HEK293 (cell line): Measurements from ENCODE around the gene C2CD4A.
A peak's percentile ranks its signal among the peaks of the same experiment; 100 is the strongest.

Experiments
- CTCF ChIA-PET: fragments of 350-600 bp; formaldehyde crosslinking; extraction: SDS; loops from one replicate; lab custom pipeline; 2021; ENCODE audit warnings: antibody characterized with exemption; lab: Yijun Ruan, JAX
- POLR2A ChIA-PET: fragments of 300-600 bp; formaldehyde crosslinking; extraction: SDS; loops from one replicate; lab custom pipeline; 2020; ENCODE audit warnings: antibody characterized with exemption, inconsistent platforms; lab: Yijun Ruan, JAX
- H3K27ac ChIP-seq: fragments of 200-500 bp; sonication (Bioruptor generic); 2 replicates; pipeline ENCODE4 v1.5.1; 2014; ENCODE audit warnings: low read depth, low read length, control low read depth, inconsistent platforms; ENCODE audit errors: extremely low read depth
- H3K36me3 ChIP-seq, 2 experiments: fragments of 200-500 bp in 1 of 2; sonication (Bioruptor generic) in 1 of 2; 1 replicate in 1 of 2; 2 replicates in 1 of 2; pipeline ENCODE4 v1.5.1; 2014 to 2017; ENCODE audit warnings: inconsistent platforms in 2 of 2, low read length in 2 of 2; ENCODE audit not compliant: control insufficient read depth in 2 of 2, insufficient read depth in 1 of 2
- H3K4me1 ChIP-seq: fragments of 200-500 bp; sonication (Bioruptor generic); 2 replicates; pipeline ENCODE4 v1.5.1; 2014; ENCODE audit warnings: mild to moderate bottlenecking, low read length, inconsistent platforms; ENCODE audit not compliant: control insufficient read depth, insufficient read depth
- H3K4me3 ChIP-seq: 2 replicates; pipeline ENCODE4 v1.5.1; 2011; ENCODE audit warnings: low read depth, mild to moderate bottlenecking, control low read depth, low read length, moderate library complexity
- H3K9me3 ChIP-seq: fragments of 200-500 bp; sonication (Bioruptor generic); 2 replicates; pipeline ENCODE4 v1.5.1; 2014; ENCODE audit warnings: low read depth, low read length, inconsistent platforms; ENCODE audit not compliant: control insufficient read depth, insufficient read depth
- ATF2 ChIP-seq: fragments of 450-650 bp; formaldehyde crosslinking; IDR thresholded peaks from 2 replicates; pipeline ENCODE4 v1.5.1; 2016; ENCODE audit warnings: missing biosample characterization, missing genetic modification characterization, low read depth
- BCL11B ChIP-seq: fragments of 450-650 bp; formaldehyde crosslinking; IDR thresholded peaks from 2 replicates; pipeline ENCODE4 v1.5.1; 2016; ENCODE audit warnings: low read depth, missing biosample characterization, missing genetic modification characterization
- GLIS1 ChIP-seq: fragments of 450-650 bp; formaldehyde crosslinking; IDR thresholded peaks from 2 replicates; pipeline ENCODE4 v1.5.1; 2016; ENCODE audit warnings: missing biosample characterization, missing genetic modification characterization
- SP2 ChIP-seq: fragments of 450-650 bp; formaldehyde crosslinking; IDR thresholded peaks from 2 replicates; pipeline ENCODE4 v1.5.1; 2016; ENCODE audit warnings: missing biosample characterization, missing genetic modification characterization
- ZEB2 ChIP-seq: fragments of 450-650 bp; formaldehyde crosslinking; IDR thresholded peaks from 2 replicates; pipeline ENCODE4 v1.5.1; 2016; ENCODE audit warnings: missing biosample characterization, missing genetic modification characterization
- ZIC2 ChIP-seq: fragments of 450-650 bp; formaldehyde crosslinking; IDR thresholded peaks from 2 replicates; pipeline ENCODE4 v1.5.1; 2016; ENCODE audit warnings: missing biosample characterization, missing genetic modification characterization
- ZNF112 ChIP-seq: fragments of 450-650 bp; formaldehyde crosslinking; IDR thresholded peaks from 2 replicates; pipeline ENCODE4 v1.5.0; 2017; ENCODE audit warnings: missing biosample characterization, missing genetic modification characterization
- ZNF211 ChIP-seq: fragments of 450-650 bp; formaldehyde crosslinking; IDR thresholded peaks from 2 replicates; pipeline ENCODE4 v1.5.1; 2016; ENCODE audit warnings: low read depth, missing biosample characterization, missing genetic modification characterization
- ZNF292 ChIP-seq: fragments of 450-650 bp; formaldehyde crosslinking; IDR thresholded peaks from 2 replicates; pipeline ENCODE4 v1.5.1; 2016; ENCODE audit warnings: low read depth, missing biosample characterization, missing genetic modification characterization, borderline replicate concordance
- ZNF335 ChIP-seq: fragments of 450-650 bp; formaldehyde crosslinking; conservative IDR thresholded peaks from 2 replicates; pipeline ENCODE4 v1.5.1; 2016; ENCODE audit warnings: missing biosample characterization, missing genetic modification characterization
- ZNF423 ChIP-seq: fragments of 450-650 bp; formaldehyde crosslinking; IDR thresholded peaks from 2 replicates; pipeline ENCODE4 v1.5.1; 2016; ENCODE audit warnings: missing biosample characterization, missing genetic modification characterization
- ZNF510 ChIP-seq: fragments of 450-650 bp; formaldehyde crosslinking; IDR thresholded peaks from 2 replicates; pipeline ENCODE4 v1.5.1; 2018; ENCODE audit warnings: mild to moderate bottlenecking, missing genetic modification characterization, missing biosample characterization; ENCODE audit not compliant: insufficient replicate concordance
- ZNF548 ChIP-seq: fragments of 450-650 bp; formaldehyde crosslinking; IDR thresholded peaks from 2 replicates; pipeline ENCODE4 v1.5.1; 2016; ENCODE audit warnings: missing biosample characterization, missing genetic modification characterization
- ZNF621 ChIP-seq: fragments of 450-650 bp; formaldehyde crosslinking; IDR thresholded peaks from 2 replicates; pipeline ENCODE4 v1.5.1; 2017; ENCODE audit warnings: missing biosample characterization, missing genetic modification characterization
- TF ChIP-seq, protein P1 (sequence below): fragments of 450-650 bp; formaldehyde crosslinking; IDR thresholded peaks from 2 replicates; pipeline ENCODE4 v1.5.1; 2016; ENCODE audit warnings: missing biosample characterization, missing genetic modification characterization
- TF ChIP-seq, protein P2 (sequence below): fragments of 450-650 bp; formaldehyde crosslinking; IDR thresholded peaks from 2 replicates; pipeline ENCODE4 v1.5.1; 2016; ENCODE audit warnings: missing biosample characterization, missing genetic modification characterization
- TF ChIP-seq, protein P3 (sequence below): fragments of 450-650 bp; IDR thresholded peaks from 2 replicates; pipeline ENCODE4 v1.5.1; 2018; ENCODE audit warnings: missing biosample characterization, missing genetic modification characterization
- TF ChIP-seq, protein P4 (sequence below): fragments of 450-650 bp; formaldehyde crosslinking; IDR thresholded peaks from 2 replicates; pipeline ENCODE4 v1.5.1; 2016; ENCODE audit warnings: missing biosample characterization, missing genetic modification characterization

The C2CD4A gene

GRCh38 chr15:62068071-62068809 is 1.5 kb downstream of the C2CD4A start (continued):
- TF ChIP-seq, protein P1, sequence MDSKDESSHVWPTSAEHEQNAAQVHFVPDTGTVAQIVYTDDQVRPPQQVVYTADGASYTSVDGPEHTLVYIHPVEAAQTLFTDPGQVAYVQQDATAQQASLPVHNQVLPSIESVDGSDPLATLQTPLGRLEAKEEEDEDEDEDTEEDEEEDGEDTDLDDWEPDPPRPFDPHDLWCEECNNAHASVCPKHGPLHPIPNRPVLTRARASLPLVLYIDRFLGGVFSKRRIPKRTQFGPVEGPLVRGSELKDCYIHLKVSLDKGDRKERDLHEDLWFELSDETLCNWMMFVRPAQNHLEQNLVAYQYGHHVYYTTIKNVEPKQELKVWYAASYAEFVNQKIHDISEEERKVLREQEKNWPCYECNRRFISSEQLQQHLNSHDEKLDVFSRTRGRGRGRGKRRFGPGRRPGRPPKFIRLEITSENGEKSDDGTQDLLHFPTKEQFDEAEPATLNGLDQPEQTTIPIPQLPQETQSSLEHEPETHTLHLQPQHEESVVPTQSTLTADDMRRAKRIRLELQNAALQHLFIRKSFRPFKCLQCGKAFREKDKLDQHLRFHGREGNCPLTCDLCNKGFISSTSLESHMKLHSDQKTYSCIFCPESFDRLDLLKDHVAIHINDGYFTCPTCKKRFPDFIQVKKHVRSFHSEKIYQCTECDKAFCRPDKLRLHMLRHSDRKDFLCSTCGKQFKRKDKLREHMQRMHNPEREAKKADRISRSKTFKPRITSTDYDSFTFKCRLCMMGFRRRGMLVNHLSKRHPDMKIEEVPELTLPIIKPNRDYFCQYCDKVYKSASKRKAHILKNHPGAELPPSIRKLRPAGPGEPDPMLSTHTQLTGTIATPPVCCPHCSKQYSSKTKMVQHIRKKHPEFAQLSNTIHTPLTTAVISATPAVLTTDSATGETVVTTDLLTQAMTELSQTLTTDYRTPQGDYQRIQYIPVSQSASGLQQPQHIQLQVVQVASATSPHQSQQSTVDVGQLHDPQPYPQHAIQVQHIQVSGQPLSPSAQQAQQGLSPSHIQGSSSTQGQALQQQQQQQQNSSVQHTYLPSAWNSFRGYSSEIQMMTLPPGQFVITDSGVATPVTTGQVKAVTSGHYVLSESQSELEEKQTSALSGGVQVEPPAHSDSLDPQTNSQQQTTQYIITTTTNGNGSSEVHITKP (tag by site-specific recombination), result no peak
- TF ChIP-seq ZIC2 (tag by site-specific recombination) (peak; percentile 75), ZNF211 (tag by site-specific recombination) (no peak), BCL11B (no peak), ZNF112 (no peak), SP2 (tag by site-specific recombination) (no peak), ZNF548 (no peak), GLIS1 (tag by site-specific recombination) (peak; percentile 71), ZNF423 (peak; percentile 96), ATF2 (tag by site-specific recombination) (no peak), ZNF621 (tag by site-specific recombination) (no peak)
- TF ChIP-seq, protein P2, sequence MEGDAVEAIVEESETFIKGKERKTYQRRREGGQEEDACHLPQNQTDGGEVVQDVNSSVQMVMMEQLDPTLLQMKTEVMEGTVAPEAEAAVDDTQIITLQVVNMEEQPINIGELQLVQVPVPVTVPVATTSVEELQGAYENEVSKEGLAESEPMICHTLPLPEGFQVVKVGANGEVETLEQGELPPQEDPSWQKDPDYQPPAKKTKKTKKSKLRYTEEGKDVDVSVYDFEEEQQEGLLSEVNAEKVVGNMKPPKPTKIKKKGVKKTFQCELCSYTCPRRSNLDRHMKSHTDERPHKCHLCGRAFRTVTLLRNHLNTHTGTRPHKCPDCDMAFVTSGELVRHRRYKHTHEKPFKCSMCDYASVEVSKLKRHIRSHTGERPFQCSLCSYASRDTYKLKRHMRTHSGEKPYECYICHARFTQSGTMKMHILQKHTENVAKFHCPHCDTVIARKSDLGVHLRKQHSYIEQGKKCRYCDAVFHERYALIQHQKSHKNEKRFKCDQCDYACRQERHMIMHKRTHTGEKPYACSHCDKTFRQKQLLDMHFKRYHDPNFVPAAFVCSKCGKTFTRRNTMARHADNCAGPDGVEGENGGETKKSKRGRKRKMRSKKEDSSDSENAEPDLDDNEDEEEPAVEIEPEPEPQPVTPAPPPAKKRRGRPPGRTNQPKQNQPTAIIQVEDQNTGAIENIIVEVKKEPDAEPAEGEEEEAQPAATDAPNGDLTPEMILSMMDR (tag by site-specific recombination), result 0 out of 2 replicates have a peak, but pooled peaks have one; percentile 58
- TF ChIP-seq, protein P3, sequence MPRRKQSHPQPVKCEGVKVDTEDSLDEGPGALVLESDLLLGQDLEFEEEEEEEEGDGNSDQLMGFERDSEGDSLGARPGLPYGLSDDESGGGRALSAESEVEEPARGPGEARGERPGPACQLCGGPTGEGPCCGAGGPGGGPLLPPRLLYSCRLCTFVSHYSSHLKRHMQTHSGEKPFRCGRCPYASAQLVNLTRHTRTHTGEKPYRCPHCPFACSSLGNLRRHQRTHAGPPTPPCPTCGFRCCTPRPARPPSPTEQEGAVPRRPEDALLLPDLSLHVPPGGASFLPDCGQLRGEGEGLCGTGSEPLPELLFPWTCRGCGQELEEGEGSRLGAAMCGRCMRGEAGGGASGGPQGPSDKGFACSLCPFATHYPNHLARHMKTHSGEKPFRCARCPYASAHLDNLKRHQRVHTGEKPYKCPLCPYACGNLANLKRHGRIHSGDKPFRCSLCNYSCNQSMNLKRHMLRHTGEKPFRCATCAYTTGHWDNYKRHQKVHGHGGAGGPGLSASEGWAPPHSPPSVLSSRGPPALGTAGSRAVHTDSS (tag by site-specific recombination), result no peak
- TF ChIP-seq, all 188 proteins: peak for 11

DNA sequence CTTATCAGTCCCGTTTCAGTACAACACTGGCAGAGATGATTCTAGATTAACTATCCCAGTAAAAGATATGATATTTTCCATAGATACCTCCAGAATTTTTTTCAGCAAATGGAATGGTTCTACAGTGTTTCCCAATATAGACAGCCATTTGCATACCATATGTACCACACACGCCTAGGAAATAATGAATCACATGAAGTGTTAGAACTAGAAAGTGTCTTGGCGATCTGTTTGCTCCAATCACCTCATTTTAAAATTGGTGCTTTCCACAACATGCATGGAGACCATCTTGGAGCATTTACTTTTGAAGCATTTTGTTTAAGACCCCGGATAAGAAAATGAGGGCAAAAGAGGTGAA is 2.0 kb downstream of the C2CD4A start:
- TF ChIP-seq, protein P4, sequence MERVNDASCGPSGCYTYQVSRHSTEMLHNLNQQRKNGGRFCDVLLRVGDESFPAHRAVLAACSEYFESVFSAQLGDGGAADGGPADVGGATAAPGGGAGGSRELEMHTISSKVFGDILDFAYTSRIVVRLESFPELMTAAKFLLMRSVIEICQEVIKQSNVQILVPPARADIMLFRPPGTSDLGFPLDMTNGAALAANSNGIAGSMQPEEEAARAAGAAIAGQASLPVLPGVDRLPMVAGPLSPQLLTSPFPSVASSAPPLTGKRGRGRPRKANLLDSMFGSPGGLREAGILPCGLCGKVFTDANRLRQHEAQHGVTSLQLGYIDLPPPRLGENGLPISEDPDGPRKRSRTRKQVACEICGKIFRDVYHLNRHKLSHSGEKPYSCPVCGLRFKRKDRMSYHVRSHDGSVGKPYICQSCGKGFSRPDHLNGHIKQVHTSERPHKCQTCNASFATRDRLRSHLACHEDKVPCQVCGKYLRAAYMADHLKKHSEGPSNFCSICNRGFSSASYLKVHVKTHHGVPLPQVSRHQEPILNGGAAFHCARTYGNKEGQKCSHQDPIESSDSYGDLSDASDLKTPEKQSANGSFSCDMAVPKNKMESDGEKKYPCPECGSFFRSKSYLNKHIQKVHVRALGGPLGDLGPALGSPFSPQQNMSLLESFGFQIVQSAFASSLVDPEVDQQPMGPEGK, result 0 out of 2 replicates have a peak, but pooled peaks have one; percentile 7
- TF ChIP-seq ZNF335 (tag by site-specific recombination) (peak; percentile 40; the same call in 1 of the 2 replicates), ZEB2 (tag by site-specific recombination) (0 out of 2 replicates have a peak, but pooled peaks have one; percentile 6), ZNF292 (tag by site-specific recombination) (no peak), ZNF510 (tag by site-specific recombination) (no peak)
- Histone ChIP-seq H3K36me3 (no peaks in the 10 kb centered on the region), H3K27ac (peak overlapping the region; percentile 64; the same call in 1 of the 2 replicates), H3K4me3 (no peak overlapping the region), H3K4me1 (no peaks in the 10 kb centered on the region), H3K9me3 (no peaks in the 10 kb centered on the region)
- CTCF ChIA-PET, result interaction anchor here (0.6 kb wide), 1 partner anchor 46 kb away, joined by 3 read pairs; no protein-coding TSS in a partner anchor
- POLR2A ChIA-PET, result no interaction called here
